Activated CD4-positive, alpha-beta T cell treated with anti-CD3 and anti-CD28 coated beads, Interleukin-2, amount 50 U/mL, for 48 hours (primary cell): Measurements from ENCODE around the gene CCR7.
"Not testable (repeated sequence)": the region's sequence is repeated elsewhere in the genome, so short reads cannot be mapped to it uniquely, and the experiment has no call there.

Experiments
- DNase-seq, 2 experiments: peaks; one replicate each; pipeline ENCODE4 v3.0.0-alpha.2; 2020

CCR7 gene

DNA sequence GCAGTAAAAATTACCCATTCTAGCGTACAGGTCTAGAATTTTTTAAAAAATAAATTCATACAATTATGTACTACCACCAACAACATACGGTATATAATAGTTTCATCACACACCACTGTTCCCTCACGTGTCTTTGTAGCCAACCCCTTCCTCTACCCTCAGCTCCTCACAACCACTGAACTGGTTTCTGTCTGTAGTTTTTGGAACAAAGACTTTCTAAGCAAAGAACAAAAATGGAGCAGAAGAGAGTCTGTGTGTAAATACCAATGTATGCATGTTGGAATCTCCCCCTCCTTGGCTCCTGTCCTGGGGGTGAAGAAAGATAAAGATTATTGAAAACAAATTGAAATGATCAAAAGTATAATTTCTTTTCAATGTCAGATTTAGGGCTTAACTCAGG, 31.9 kb upstream of the CCR7 start:
- DNase-seq: no peak

GRCh38 chr17:40596261-40596919, 31.1 kb upstream of the CCR7 start:
- peak in 1 of 2 experiments; percentile 30 for DNase-seq

DNA sequence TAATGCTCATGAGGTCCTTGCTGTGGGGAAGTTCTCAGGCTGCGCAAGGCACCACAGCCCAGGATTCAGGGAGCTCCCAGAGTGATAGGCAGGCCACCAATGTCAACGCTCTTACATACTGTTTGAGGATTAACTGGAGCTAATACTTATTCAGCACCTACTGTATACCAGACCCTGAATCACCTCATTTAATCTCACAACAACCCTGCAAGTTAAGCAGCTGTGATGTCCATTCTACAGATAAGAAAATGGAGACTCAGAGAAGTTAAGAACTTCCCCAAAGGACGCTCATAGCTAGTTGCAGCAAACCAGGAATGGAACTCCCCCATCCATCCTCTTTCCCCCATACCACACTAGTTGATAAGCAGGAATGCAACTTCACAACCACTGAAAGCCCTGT, 25.5 kb upstream of the CCR7 start:
- no peak for DNase-seq

GRCh38 chr17:40588552-40588951, 23.3 kb upstream of the CCR7 start:
- DNase-seq: no peak

DNA sequence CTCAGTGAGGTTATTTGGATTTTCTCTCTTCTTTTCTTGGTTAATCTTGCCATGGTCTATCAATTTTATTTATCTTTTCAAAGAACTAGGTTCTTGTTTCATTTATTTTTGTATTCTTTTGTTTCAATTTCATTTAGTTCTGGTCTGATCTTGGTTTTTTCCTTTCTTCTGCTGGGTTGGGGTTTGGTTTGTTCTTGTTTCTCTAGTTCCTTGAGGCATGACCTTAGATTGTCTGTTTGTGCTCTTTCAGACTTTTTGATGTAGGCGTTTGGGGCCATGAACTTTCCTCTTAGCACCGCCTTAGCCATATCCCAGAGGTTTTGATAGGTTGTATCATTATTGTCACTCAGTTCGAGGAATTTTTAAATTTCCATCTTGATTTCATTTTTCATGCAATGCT, 21.0 kb upstream of the CCR7 start:
- not testable (repeated sequence) for DNase-seq

DNA sequence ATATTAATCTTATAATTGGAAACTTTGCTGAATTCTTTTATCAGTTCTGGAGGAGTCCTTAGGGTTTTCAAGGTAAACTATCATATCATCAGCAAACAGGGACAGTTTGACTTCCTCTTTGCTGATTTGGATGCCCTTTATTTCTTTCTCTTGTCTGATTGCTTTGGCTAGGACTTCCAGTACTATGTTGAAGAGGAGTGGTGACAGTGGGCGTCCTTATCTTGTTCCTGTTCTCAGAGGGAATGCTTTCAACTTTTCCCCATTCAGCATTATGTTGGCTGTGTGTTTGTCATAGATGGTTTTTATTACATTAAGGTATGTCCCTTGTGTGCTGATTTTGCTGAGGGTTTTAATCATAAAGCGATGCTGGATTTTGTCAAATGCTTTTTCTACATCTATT, 19.7 kb upstream of the CCR7 start:
- DNase-seq: not testable (repeated sequence)

GRCh38 chr17:40582328-40582901, 17.1 kb upstream of the CCR7 start:
- DNase-seq: peak; percentile 61 to 65

GRCh38 chr17:40580140-40580539, 14.9 kb upstream of the CCR7 start:
- DNase-seq: no peak

- no peak for DNase-seq
These were observed 14.2 kb upstream of the CCR7 start for GRCh38 chr17:40579471-40579870.

DNA sequence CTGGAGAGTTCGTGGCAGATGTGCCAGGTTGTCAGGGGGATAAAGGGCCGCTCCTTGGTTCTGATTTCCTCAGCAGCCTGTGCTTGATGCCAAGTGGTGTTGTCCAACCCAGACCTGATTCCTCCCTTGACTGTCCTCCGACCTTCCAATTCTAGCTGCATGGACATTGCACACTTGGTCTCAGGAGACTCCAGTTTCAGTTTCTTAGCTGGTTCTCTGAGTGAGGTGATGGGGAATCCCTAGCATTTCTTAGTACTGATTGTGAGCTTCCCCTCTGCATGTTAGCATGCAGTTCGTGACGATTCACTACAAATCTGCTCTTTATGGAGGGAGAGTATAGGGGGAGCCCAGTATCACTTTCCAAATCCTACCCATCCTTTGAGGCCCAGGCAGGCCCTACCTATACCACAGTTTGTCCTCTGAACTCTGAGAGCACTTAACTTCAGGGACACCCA, 12.4 kb upstream of the CCR7 start:
- no peak for DNase-seq

DNA sequence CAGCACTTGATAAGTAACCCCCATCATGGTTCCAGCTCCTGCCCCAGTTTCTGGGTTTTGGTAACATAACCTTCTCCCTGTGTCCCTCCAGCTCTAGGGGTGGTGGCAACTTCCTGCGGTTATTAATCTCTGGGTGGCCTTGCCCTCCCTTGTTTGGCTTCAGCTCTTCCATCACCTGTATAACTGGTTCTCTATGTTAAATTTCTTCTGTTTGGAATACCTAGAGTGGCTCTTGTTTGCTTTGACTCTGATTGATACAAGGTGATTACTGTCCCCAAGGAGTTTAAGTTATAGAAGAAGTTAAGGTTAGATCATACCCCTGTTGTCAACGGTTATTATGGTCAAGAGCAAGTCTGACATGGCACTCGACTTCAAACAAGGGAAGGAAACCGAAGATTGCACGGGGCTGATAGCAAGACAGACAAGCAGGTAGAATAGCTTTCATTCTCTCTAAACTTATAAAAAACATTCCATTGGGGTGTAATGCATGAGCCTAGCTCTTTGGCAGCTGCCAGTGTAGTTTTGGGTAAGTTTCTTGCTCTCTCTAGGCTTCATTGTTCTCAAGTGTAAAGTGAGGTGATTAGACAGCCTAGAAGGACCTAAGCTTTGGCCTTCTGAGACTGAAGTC, 11.0 kb upstream of the CCR7 start:
- no peak for DNase-seq

- DNase-seq: no peak
These were observed 9.0 kb upstream of the CCR7 start for GRCh38 chr17:40574292-40574691.

- DNase-seq: not testable (repeated sequence)
These were observed 7.1 kb upstream of the CCR7 start for GRCh38 chr17:40572245-40572993.

GRCh38 chr17:40568074-40568836, 3.0 kb upstream of the CCR7 start:
- DNase-seq: no peak

DNA sequence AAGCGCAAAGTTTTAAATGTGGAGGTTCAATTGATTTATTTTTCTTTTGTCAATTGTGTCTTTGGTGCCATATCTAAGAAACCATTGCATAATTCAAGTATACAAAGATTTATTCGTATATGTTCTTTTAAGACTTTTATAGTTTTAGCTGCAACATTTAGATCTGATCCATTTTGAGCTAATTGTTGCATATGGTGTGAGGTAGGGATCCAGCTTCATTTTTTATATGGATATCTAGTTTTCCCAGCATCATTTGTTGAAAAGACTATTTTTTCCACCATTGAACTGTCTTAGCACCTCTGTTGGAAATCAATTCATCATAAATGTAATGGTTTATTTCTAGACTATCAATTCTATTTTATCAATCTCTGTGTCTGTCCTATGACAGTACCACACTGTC, 2.1 kb upstream of the CCR7 start:
- DNase-seq: no peak

GRCh38 chr17:40565769-40566409, 617 bp upstream of the CCR7 start:
- peak in 1 of 2 experiments; percentile 32 for DNase-seq

GRCh38 chr17:40564195-40564882, 933 bp downstream of the CCR7 start:
- peak; percentile 51 to 65 for DNase-seq

DNA sequence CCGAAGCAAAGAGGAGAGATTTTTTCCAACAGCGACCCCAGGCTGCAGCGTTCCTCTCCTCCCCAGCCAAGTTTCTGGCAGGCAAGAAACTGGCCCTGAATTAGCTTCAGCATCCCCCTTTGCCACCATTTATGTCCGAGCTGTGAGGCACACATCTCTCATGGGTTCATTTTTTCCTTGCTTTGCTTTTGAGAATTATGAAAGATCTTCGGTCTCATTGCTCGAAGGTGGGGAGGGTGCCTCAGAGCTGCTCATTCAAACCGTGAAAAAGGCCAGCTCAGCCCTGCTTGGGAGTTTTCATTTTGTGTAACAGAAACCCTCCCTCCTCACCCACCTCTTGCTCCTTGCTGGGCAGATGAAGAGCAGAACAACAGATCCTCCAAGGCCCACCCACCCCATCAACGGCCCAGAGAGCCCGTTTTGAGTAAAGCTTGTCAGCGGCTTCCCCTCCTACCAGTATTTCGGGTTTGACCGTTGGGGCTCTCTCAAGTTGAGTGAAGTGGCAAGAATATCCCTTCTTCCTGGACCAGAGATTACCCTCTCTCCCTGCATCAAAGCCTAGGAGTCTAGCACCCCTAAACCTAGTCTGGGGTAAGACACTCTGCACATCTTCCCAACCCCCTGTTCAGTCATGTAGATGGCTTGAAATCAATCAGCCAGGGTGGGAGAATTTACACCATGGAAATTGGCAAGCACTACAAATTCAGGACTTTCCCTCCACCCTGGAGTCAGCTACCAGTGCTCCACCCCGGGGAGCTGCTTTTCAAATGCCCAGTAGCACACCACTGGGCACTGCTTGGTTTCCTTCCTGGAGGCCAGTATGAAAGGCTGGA, 1.8 kb downstream of the CCR7 start:
- DNase-seq: peak; percentile 77 to 86

DNA sequence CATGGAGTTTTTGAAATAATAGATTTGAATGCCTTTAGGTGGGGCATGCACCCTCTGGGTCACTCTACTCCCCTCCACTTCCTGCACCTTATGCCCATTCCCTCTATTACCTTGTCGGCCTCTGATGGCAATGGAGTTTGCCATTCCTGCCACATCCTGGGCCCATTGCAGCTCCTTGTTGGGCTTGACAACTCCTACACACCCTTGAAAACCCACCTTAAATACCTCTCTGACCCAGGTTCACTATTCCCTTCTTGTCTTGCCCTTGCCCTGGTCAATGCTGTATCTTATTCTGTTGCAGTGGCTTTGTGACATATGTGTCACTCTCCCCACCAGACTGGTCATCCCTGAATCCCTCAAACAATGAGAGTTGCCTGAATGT, 2.4 kb downstream of the CCR7 start:
- DNase-seq: peak in 1 of 2 experiments; percentile 29

- peak; percentile 64 to 77 for DNase-seq
These were observed 3.2 kb downstream of the CCR7 start for GRCh38 chr17:40561871-40562611.
